HG03442 (cell line): ENCODE measurements around the gene TBC1D10A.

Experiments
- ATAC-seq: cut with Tn5 transposase; IDR thresholded peaks from one replicate; pipeline ENCODE4 v1.9.1; 2021; ENCODE audit warnings: mild to moderate bottlenecking, moderate library complexity; ENCODE audit not compliant: unreplicated experiment

TBC1D10A gene

DNA sequence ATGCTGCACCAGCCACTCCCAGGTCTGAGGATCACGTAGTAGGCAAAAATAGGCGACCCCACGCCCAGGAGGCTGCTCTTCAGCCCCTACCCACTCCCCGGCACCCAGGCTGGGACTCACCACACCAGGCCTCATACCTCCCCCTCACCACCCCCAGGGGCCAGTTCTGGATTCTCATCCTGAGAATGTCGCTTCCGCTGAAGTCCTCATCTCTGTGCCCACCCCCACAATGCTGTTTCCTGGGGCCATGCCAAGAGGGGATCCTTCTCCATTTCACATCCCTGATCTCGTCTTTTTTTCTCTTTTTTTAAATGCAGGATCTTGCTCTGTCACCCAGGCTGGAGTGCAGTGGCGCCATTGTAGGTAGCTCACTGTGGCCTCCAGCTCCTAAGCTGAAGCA lies 58.4 kb downstream of the TBC1D10A start:
- ATAC-seq = no peak

DNA sequence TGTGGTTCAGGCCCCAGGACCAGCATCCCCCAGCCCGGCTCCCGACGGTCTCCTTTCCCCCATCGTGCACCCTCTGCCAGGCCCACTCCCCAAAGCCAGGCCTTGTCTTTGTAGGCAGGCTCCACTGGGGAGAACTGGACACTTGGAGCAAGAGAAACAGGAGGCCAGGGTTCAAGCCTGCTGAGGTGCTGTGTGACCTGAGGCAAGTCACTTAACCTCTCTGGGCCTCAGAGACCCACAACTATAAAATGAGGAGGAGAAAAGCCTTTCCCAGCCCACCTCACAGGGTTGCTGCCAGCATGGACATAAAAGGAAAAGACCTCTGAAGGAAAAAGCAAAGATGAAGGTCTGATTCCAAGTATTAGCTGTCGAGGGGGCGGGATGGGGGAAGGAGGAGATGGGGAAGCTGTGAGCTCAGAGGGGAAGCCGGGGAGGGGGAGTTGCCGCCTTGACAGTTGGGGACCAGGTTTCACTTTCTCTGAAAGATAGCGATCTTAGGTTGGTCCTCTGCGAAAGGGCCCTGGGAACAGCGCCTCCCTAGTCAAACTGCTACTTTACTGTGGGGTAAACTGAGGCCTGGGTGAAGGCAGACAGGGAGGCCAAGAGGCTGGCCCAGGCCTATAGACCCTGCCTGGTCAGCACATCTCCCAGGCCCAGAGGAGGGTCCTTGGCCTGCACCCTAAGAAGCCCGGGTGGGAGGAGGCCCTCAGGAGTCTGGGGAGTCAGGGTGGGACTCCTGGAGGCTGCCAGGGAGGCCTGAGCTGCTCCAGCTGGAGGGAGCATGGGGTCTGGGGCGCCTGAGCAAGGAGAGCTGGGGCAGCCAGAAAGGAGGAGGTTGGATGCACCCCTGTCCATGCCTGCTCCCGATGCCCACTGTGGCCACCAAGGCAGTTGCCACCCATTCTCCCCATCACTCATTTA lies 59.1 kb downstream of the TBC1D10A start:
- ATAC-seq = no peak

DNA sequence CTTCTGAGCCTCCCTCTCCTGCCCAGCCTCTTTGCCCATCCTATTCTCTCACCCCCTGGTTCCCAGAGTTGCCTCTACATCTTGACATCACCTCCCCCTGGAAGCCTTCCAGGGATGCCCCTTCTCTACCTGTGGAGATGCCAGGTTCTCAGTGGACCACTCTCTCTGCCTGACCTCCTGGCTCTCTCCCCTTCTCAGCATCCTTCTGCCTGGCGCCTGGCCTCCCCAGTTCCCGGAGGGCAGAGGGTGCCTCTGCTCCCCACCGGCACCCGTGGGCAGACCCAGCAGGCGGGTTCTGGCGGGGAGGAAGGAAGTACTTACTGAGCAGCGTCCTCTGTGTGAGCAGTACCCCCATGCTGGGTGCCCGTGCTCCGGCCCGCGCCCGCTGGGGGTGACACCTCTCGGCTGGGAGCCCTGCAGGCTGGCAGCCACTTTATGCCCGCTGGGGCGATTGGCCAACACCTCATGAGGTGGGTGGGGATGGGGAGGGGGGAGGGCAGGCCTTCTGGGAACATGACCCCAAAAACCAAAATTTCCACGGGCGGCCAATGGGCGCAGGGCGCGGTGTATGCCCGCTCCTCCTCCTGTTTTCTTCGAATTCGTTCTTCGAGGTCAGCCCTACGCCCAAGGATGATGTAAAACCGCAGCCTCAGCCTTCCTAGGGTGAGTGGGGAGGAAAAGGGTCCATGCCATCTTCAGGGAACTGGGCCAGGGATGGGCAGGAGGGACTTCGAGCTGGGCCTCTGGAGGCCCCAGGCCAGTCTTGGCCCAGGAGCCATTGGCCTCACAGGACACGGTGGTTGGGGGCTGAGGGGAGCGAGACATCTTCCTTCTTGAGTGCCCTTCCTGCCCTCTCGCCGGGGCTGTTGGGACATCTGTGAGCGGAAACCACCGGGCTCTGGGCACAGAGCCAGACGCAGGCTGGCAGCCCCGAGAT lies 60.0 kb downstream of the TBC1D10A start, which contains the start of gene OSM:
OSM (minus strand) TSS at position 407 of the 937 bp plus-strand sequence; CDS start at position 355, 52 bp downstream.
- ATAC-seq = no peak

DNA sequence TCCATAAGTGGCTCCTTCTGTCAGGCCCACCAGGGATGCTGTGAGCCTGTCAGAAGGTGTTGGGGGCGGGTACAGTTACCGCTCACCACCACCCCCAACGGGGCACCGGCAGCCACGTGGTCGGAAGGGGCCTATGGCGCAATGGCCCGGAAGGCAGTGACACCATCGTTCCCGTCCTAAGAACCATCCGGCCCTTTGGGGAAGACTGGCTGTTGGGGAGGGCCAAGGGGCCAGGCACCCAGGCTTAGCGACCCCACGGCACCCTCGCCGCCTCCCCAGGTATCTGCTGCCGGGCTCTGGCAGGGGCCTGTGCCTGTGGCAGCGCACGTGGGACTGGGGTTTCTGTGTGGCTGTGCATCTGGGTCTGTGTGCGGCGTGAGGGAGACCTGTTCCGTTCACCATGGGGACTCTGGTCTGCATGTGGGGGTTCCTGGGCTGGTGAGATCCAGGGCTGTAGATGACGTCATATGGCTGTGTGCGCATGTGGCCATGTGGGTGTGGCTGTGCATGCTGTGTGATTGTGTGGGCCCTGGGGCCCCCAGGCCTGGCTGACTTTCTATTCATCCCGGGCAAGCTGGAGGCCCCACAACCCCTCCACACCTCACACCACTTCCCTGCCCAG lies 60.8 kb downstream of the TBC1D10A start:
- ATAC-seq = peak; percentile 49

DNA sequence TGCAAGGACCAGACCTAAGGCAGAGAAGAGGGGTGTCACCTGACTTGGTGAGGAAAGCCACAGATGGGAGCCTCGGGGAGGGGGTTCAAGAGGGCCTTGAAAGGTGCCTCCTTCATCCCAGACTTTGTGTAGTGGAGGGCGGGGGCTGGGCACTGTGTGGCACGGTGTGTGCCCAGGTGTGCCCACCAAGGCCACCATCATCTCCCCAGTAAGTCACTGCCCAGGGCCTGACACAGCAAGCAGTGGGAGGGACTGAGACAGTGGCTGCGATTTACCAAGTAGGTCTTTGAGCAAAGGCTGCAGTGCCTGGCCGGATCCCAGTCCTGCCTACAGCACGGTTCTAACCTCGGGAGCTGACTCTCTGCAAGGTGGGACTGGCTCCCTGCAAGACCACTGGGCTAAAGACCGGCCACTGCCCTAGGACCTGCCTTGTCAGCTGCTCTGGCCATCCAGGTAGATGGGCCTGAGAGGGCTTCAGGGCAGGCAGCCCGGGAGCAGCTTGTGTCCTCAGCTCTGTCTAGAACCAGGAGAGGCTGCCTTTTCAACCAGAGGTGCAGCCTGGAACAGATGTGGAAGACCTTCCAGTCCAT lies 61.5 kb downstream of the TBC1D10A start:
- ATAC-seq = no peak

DNA sequence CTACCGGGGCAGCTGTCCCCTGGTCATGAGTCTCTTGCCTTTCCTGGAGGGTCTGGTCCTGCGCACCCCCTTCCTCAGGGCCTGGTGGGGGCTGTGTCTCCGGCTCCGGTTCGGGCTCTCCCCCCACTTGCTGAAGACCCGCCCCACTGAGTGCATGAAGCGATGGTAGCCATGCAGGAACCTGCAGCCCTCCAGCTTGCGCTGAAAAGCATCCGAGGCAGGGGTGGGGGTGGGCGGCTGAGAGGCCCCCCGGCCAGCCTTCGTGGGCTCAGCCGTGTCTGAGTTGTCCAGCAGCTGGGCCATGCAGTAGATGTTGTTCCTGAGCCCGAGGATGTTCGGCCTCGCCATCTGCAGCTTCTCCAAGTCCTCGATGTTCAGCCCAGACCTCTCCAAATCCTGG lies 62.9 kb downstream of the TBC1D10A start:
- ATAC-seq = no peak

DNA sequence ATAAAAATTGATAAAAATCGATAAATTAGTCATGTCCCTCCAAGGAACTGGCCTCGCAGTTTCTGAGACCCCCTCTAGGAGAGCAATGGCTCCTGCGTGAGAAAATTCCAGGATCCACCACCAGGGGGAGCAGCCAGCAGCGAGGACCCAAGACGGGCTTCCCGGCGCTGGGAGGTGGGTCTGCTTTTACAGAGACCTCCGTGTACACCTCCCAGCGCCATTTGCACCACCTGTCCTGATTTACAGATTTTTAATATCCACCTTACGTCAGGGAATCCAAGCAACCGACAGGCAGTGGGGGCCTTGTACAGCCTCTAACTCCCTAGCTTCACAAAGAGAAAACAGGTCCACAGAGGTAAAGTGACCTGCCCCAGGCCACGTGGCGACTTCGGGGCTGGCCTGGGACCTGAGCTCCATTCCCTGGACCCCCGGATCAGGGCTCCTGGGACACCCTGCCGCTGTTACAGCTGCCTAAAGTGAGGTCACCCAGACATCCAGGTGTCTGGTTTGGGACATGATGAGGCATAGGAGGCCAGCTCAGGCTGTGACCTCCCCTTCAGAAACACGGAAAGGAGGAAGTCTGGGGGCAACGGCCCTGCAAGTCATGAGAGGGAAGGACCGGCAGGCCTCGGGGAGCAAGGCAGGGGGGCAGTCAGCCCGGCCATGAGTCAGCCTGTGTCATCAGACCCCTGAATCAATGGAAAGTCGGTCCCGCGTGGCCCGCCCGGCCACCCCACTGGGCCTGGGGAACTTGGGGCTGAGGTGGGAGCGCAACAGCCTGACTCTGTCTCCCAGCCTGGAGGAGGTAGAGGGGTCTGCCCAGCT lies 63.6 kb downstream of the TBC1D10A start:
- ATAC-seq = no peak

DNA sequence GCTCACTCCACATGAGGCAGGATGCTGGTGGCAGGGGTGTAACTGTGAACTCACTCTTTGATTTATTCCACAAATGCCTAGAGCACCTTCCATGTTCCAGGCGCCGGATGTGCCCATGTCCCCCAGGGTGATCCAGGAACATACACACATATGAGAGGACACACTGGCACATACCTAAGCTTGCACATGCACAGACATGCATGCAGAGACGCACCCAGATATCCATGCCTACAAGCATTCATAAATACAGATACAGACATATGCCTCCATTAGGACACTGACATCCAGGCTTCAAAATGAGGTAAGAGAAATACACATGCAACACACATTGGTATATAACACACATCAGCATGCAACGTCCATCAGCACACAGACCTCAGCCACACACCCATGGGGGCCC lies 64.6 kb downstream of the TBC1D10A start:
- ATAC-seq = no peak

DNA sequence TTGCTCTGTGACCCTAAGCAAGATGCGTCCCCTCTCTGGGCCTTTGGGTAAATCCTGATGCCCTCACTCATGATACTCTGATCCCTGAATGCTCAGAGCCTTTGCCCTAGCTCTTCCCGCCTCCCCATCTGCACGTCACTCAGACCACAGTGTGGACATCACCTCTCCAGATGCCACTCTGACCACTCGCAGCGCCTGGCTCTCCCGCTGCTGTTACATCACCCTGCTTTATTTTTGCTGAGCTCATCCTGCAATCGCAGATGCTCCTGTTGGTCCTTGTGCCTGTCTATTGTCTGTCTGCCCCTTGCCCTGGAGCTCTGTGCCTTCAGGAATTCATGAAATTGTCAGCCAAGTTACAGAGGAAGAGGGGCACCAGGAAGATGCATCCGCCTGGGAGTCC lies 65.6 kb downstream of the TBC1D10A start:
- ATAC-seq = no peak

DNA sequence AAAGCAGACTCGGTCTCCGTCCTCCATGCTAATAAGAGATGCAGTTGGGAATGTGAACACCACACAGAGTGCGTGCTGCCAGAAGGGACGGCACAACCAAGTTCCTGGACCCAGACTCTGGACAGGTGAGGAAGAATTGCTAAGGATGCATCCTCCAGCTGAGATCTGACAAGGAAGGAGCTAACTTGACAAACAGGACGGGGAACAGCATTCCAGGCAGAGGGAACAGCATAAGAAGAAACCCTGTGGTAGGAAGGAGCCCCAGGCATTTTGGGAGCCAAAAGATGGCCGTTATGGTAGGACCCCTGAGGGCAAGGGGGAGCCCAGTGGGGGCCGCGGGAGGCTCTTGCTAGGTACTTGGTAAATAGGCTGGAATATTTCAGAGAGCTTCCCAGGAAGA lies 66.1 kb downstream of the TBC1D10A start:
- ATAC-seq = no peak

DNA sequence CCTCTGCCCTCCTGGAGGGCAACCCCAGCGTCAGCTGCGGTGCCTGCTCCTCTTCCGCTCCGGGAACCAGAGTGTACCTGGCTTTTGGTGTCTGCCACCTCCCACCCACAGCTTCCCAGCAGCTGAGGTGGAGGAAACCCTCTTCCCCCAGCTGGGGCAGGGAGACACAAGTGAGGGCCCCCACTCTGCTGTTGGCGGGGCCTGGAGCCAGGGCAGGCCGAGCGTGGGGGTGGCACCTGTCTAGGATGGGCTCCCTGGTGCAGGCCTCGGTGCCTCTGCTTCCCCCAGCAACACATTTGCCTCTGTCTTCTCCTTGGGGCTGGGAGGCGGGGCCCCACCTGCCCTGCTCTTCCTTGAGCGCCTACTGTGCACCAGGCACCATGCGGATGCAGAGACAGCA lies 66.5 kb downstream of the TBC1D10A start:
- ATAC-seq = no peak

DNA sequence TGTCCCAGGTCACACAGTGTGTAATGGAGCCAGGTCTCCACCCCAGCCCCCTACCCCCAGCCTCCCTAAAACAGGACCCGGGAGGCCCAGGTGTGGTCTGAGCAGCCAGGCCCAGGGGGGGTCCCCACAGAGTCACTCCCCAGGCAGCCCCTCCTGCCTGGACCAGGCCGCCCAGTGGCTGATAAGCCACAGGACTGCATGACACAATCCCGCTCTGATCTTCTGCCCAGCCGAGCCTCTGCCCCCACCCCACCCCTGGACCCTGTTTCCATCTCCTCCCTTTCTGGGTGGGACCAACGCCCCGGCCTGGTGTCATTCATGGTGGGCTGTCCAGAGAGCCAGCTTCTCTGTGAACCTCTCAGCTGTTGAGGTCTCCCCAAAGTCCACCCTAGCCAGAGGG lies 72.4 kb downstream of the TBC1D10A start:
- ATAC-seq = no peak

DNA sequence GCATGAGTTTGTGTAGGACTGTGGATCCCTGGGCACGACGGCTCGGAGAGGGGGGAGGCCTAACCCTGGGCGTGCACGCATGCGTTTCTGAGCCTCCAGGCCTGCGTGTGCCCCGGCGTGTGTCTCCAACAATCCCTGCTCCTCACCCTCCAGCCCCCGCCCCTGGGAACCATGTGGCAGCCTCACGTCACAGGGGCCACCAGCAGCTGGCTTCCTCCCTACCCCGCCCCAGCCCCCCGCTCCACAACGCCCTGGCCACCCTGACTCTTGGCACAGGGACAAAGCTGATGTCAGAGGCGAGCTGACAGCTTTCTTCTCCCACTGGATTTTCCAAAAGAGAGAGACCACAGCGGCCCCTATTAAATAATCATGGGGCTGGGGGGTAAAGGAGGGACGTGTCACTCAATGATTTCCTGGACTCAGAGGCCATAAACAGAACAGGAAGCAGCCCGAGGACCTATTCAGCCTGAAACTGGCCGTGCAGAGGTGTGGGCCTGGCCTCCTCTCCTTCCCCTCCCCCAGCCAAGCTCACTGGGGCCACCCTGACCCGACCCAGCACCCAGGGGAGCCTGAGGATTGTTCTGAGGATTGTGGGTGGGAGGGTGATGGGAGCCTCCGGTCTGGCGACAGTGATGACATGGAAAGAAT lies 73.4 kb downstream of the TBC1D10A start:
- no peak for ATAC-seq

DNA sequence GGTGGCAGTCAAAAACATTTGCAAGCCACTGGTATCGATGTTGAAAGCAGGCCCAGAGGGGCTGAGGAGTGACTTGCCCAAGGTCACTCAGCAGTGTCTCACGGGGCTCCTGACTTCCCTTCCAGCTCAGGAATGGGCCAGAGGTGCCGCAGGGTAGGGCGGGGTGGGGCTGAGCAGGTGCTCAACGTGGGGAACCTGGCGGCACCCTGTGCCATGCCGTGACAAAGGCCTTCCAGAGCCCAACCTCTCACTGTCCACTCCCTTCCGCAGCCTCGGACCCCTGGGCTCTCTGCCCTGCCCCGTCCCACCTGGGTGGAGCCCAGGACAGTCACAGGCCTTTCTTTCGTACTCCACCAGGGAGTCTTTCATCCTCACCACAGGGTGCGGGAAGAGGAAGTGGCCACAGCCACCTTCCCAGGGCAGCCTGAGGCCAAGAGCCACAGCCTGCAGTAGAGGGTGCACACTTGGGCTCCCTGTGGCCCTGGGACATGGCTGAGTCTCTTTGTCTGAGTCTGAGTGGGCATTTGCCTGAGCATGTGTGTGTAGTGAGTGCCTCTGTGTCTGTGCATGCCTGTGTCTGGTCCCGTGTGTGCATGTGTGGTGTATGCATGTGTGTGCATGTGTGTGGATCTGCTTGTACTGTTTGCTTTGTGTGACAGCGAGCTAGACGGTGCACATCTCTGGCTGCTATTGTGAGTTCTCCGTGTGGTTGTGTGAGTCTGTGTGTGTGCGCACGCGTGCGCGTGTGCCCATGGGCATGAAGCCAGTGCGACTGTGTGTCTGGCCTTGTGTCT lies 74.1 kb downstream of the TBC1D10A start:
- ATAC-seq = no peak

DNA sequence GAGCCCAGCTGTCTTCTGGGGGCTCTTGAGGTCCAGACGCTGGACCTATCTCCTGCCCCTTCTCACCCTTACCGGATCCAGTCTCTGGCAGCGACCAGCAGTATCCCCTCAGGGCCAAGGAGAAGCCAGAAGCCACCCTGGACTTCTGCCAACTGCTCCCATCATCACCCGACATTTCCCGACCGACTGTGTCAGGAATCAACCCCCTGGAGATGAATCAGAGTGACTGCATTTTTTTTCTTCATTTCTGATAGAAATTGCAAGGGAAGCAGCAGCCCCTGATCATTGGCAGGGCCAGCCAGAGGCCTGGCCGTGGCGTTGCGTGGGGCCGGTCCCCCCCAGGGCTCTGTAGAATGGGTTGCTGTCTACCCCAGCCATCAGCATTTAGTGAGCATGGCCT lies 75.0 kb downstream of the TBC1D10A start:
- no peak for ATAC-seq

DNA sequence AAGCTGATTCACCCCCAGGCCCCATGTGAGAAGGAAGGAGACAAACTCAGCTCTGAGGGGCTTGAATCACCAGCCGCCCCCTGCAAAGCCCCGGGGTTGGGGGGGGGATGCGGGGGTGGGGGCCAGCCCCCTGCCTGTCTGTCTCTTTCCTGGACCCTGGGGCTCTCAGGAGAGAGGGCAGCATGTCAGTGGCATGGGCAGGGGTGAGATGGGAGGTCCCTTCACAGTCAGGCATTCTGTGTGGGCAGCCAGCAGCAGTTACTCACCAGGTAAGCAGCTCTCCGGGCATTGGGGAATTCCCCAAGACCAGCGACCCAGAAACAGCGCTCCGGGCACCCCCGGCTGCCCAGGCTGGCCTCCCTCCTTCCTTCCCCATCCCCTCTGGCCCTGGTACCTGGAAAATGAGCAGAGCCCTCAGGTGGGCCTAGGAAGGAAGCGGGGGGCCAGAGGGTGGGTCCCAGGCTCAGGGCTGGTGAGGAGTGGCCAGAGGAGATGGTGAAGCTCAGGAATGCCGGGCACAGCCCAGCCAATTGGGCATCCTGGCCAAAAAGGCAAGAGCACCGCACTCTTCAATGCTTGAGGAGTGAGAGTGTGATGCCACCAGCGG lies 76.0 kb downstream of the TBC1D10A start:
- no peak for ATAC-seq

DNA sequence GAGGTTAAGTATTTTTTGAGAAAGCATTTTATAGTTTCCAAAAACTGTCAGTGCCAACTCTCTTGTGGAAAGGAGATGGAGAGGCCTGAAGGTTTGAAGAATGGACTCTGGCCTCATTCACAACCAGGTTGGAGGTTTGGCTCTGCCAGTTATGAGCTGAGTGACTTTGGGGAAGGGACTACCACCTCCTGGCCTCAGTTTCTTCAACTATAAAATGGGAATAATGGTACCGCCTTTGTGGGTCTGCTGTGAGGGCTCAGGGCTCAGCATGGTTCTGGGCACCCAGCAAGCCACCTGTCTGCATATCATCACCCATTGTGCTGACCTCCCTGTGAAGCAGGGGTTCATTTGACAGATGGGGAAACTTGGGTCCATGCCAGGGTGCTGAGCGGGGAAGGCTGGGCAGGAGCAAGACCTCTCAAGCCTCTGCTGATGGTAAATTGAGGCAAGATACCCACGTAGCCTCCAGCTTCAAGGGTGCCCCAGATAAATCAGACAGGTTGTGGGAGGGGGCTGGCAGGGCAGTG lies 76.6 kb downstream of the TBC1D10A start:
- ATAC-seq = no peak
